BE2C (cell line): ENCODE data around the gene GPC6.
"Not testable (repeated sequence)": the region's sequence is repeated elsewhere in the genome, so short reads cannot be mapped to it uniquely, and the experiment has no call there.

Experiments
- DNase-seq: peaks from one replicate; pipeline ENCODE4 v3.0.0-alpha.2; 2020
- H3K27me3 ChIP-seq: fragments of 250-450 bp; sonication (Bioruptor Pico); 2 replicates; pipeline ENCODE4 v1.5.1; 2020; ENCODE audit warnings: mild to moderate bottlenecking
- H3K36me3 ChIP-seq: fragments of 250-450 bp; sonication (Bioruptor Pico); 2 replicates; pipeline ENCODE4 v1.5.1; 2020; ENCODE audit warnings: mild to moderate bottlenecking
- H3K4me1 ChIP-seq: fragments of 250-450 bp; sonication (Bioruptor Pico); 2 replicates; pipeline ENCODE4 v1.5.1; 2020
- H3K4me3 ChIP-seq: 2 replicates; pipeline ENCODE4 v1.5.1; 2011; ENCODE audit warnings: low read depth, low read length
- H3K9me3 ChIP-seq: fragments of 250-450 bp; sonication (Bioruptor Pico); 2 replicates; pipeline ENCODE4 v1.5.1; 2020
- TF ChIP-seq, protein P1 (sequence below): IDR thresholded peaks from 2 replicates; pipeline ENCODE4 v1.5.1; 2012; ENCODE audit warnings: mild to moderate bottlenecking, low read depth, low read length

GPC6 gene

GRCh38 chr13:93450191-93450621, 223.6 kb downstream of the GPC6 start:
- H3K36me3 ChIP-seq: no peaks in the 10 kb centered on the region
- H3K4me1 ChIP-seq: peaks cover 29% of the 10 kb centered on the region
- H3K4me3 ChIP-seq: peak overlapping the region; percentile 15; the same call in 1 of the 2 replicates
- TF ChIP-seq, protein P1, sequence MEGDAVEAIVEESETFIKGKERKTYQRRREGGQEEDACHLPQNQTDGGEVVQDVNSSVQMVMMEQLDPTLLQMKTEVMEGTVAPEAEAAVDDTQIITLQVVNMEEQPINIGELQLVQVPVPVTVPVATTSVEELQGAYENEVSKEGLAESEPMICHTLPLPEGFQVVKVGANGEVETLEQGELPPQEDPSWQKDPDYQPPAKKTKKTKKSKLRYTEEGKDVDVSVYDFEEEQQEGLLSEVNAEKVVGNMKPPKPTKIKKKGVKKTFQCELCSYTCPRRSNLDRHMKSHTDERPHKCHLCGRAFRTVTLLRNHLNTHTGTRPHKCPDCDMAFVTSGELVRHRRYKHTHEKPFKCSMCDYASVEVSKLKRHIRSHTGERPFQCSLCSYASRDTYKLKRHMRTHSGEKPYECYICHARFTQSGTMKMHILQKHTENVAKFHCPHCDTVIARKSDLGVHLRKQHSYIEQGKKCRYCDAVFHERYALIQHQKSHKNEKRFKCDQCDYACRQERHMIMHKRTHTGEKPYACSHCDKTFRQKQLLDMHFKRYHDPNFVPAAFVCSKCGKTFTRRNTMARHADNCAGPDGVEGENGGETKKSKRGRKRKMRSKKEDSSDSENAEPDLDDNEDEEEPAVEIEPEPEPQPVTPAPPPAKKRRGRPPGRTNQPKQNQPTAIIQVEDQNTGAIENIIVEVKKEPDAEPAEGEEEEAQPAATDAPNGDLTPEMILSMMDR: no peak
- H3K27me3 ChIP-seq: no peaks in the 10 kb centered on the region
- DNase-seq: no peak
- H3K9me3 ChIP-seq: no peaks in the 10 kb centered on the region

GRCh38 chr13:93450761-93451160, 224.2 kb downstream of the GPC6 start:
- no peaks in the 10 kb centered on the region for H3K9me3 ChIP-seq
- peak overlapping the region; percentile 15; the same call in 1 of the 2 replicates for H3K4me3 ChIP-seq
- TF ChIP-seq, protein P1: no peak
- H3K36me3 ChIP-seq: no peaks in the 10 kb centered on the region
- H3K27me3 ChIP-seq: no peaks in the 10 kb centered on the region
- peaks cover 27% of the 10 kb centered on the region for H3K4me1 ChIP-seq
- no peak for DNase-seq

DNA sequence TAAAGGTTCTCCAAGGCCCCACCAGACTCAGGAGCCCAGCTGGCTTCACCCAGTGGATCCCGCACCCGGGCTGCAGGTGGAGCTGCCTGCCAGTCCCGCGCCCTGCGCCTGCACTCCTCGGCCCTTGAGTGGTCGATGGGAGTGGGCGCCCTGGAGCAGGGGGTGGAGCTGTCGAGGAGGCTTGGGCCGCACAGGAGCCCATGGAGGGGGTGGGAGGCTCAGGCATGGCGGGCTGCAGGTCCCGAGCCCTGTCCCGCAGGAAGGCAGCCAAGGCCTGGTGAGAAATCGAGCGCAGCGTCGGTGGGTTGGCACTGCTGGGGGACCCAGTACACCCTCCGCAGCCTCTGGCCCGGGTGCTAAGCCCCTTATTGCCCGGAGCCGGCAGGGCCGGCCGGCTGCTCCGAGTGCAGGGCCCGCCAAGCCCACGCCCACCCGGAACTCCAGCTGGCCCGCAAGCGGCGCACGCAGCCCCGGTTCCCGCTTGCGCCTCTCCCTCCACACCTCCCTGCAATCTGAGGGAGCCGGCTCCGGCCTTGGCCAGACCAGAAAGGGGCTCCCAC, 228.1 kb downstream of the GPC6 start:
- not testable (repeated sequence) for H3K27me3 ChIP-seq, H3K9me3 ChIP-seq, DNase-seq, H3K36me3 ChIP-seq, H3K4me3 ChIP-seq
- peaks cover 48% of the 10 kb centered on the region for H3K4me1 ChIP-seq

- Histone ChIP-seq H3K4me1 (peaks cover 47% of the 10 kb centered on the region), H3K4me3 (no peak overlapping the region), H3K36me3 (no peaks in the 10 kb centered on the region), H3K27me3 (no peaks in the 10 kb centered on the region), H3K9me3 (no peaks in the 10 kb centered on the region)
- no peak for DNase-seq
- TF ChIP-seq, protein P1: no peak
Measured at GRCh38 chr13:93455861-93456260, 229.3 kb downstream of the GPC6 start.

DNA sequence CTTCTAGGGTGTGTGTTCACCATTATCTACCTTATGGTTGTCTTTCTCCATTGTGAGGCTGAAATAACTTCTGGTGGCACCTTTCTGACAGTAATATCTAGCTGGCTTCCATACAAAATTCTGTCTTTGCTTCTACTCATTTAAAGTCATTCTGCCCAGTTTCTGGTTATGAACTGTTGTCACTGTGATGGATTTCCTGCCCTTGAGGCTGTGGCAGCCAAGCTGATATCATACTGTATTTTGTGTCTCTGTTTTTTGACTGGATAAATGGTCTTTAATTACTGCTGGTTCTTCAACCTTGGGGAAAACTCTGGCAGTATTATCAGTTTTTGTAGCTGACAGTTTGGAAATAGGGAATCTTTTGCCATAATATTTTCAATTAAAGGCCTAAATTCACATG, 233.4 kb downstream of the GPC6 start:
- H3K9me3 ChIP-seq: no peaks in the 10 kb centered on the region
- no peaks in the 10 kb centered on the region for H3K36me3 ChIP-seq
- peak; percentile 58 for DNase-seq
- H3K27me3 ChIP-seq: no peaks in the 10 kb centered on the region
- no peak overlapping the region for H3K4me3 ChIP-seq
- peaks cover 39% of the 10 kb centered on the region for H3K4me1 ChIP-seq
- TF ChIP-seq, protein P1: no peak

GRCh38 chr13:93462151-93462550, 235.5 kb downstream of the GPC6 start:
- DNase-seq: no peak
- Histone ChIP-seq H3K4me1 (peaks cover 39% of the 10 kb centered on the region), H3K36me3 (no peaks in the 10 kb centered on the region), H3K27me3 (no peaks in the 10 kb centered on the region), H3K9me3 (no peaks in the 10 kb centered on the region), H3K4me3 (no peak overlapping the region)
- TF ChIP-seq, protein P1: no peak
